22Rv1 (cell line): ENCODE measurements around the gene TGM5.
A peak's percentile ranks its signal among the peaks of the same experiment; 100 is the strongest.
"Not testable (repeated sequence)": the region's sequence is repeated elsewhere in the genome, so short reads cannot be mapped to it uniquely, and the experiment has no call there.

ENCODE experiments used
- H3K27ac ChIP-seq: fragments of 450-650 bp; 2 replicates; pipeline ENCODE4 v1.5.1; 2017
- CTCF ChIP-seq: fragments of 450-650 bp; IDR thresholded peaks from 2 replicates; pipeline ENCODE4 v1.5.1; 2017; ENCODE audit warnings: mild to moderate bottlenecking
- ZFX ChIP-seq: fragments of 450-650 bp; IDR thresholded peaks from 2 replicates; pipeline ENCODE4 v1.6.1; 2017; ENCODE audit warnings: antibody characterized with exemption, borderline replicate concordance

Gene TGM5

GRCh38 chr15:43235536-43235935 lies 31.2 kb downstream of the TGM5 start:
- no peak overlapping the region for H3K27ac ChIP-seq
- TF ChIP-seq ZFX (no peak), CTCF (no peak)

- no peak overlapping the region for H3K27ac ChIP-seq
- no peak for TF ChIP-seq CTCF
These were observed 34.3 kb downstream of the TGM5 start for GRCh38 chr15:43232289-43232874.

- TF ChIP-seq CTCF, result no peak
- TF ChIP-seq ZFX, result no peak
- no peak overlapping the region for H3K27ac ChIP-seq
These were observed 36.0 kb downstream of the TGM5 start for GRCh38 chr15:43230640-43231115.

- TF ChIP-seq CTCF (no peak), ZFX (no peak)
- no peak overlapping the region for H3K27ac ChIP-seq
These were observed 36.8 kb downstream of the TGM5 start for GRCh38 chr15:43229977-43230376.

GRCh38 chr15:43226436-43227305 lies 40.1 kb downstream of the TGM5 start:
- TF ChIP-seq ZFX, result no peak
- no peak for TF ChIP-seq CTCF
- H3K27ac ChIP-seq, result no peak overlapping the region

GRCh38 chr15:43225950-43226255 lies 40.8 kb downstream of the TGM5 start:
- H3K27ac ChIP-seq, result not testable (repeated sequence)

- no peak overlapping the region for H3K27ac ChIP-seq
- TF ChIP-seq CTCF (peak; percentile 84), ZFX (no peak)
These were observed 41.4 kb downstream of the TGM5 start for GRCh38 chr15:43225201-43225949.
